A549 (cell line): ENCODE results near the gene GSTM3. TPM values are rescaled to one million over a fixed set of nuclear protein-coding genes. Genes with fewer than 3 reads are reported as not detected.

Experiments used
- ATAC-seq, 2 experiments: fragments of 200-7000 bp in 1 of 2; fragments of >200 bp in 1 of 2; cut with Nextera tagmentation in 1 of 2; cut with Tn5 transposase in 1 of 2; 3 replicates each; pipeline versions ENCODE4 v1.8.0 to v1.9.1; 2018 to 2020; ENCODE audit warnings: mild to moderate bottlenecking in 1 of 2, moderate library complexity in 1 of 2
- CTCF ChIA-PET: fragments of 300-600 bp; sonication (Branson Sonifier 250); formaldehyde crosslinking; extraction: SDS; loops from one replicate; lab custom pipeline; 2021; ENCODE audit warnings: antibody characterized with exemption, inconsistent platforms; lab: Yijun Ruan, JAX
- POLR2A ChIA-PET: fragments of 350-600 bp; formaldehyde crosslinking; extraction: SDS; loops from one replicate; lab custom pipeline; 2021; ENCODE audit warnings: antibody characterized with exemption, inconsistent platforms; lab: Yijun Ruan, JAX
- DNase-seq, 2 experiments: peaks; one replicate each; pipeline versions ENCODE4 v3.0.0 to v3.0.0-alpha.2; 2011 to 2016; ENCODE audit warnings: low read depth in 1 of 2, low spot score in 1 of 2
- FAIRE-seq: peaks from 2 replicates; lab custom pipeline; 2011; peaks lifted over from hg19 to GRCh38; lab: Jason Lieb, UNC
- H3K27ac ChIP-seq, 2 experiments: fragments of >200 bp; sonication (Bioruptor Twin); formaldehyde crosslinking; 3 replicates each; pipeline ENCODE4 v1.5.1; 2016 to 2017
- H3K4me1 ChIP-seq: fragments of >200 bp; sonication (Bioruptor Twin); formaldehyde crosslinking; 3 replicates; pipeline ENCODE4 v1.6.1; 2016
- H3K4me2 ChIP-seq: fragments of >200 bp; sonication (Bioruptor Twin); formaldehyde crosslinking; 3 replicates; pipeline ENCODE4 v1.6.1; 2016
- H3K4me3 ChIP-seq: fragments of >200 bp; sonication (Bioruptor Twin); formaldehyde crosslinking; 3 replicates; pipeline ENCODE4 v1.5.1; 2016
- H3K9me3 ChIP-seq: fragments of >200 bp; sonication (Bioruptor Twin); formaldehyde crosslinking; 3 replicates; pipeline ENCODE4 v1.6.1; 2016
- CBX8 ChIP-seq: fragments of 200-600 bp; sonication (generic); IDR thresholded peaks from 2 replicates; pipeline ENCODE4 v1.6.1; 2016
- CEBPB ChIP-seq, 2 experiments: fragments of >200 bp in 1 of 2; sonication (Bioruptor Twin) in 1 of 2; formaldehyde crosslinking in 1 of 2; IDR thresholded peaks; 2 replicates each; pipeline ENCODE4 v1.6.1; 2012 to 2016
- FOXS1 ChIP-seq: fragments of 250-450 bp; sonication (Bioruptor Pico); IDR thresholded peaks from 2 replicates; pipeline ENCODE4 v1.5.0; 2020; ENCODE audit warnings: mild to moderate bottlenecking, moderate library complexity
- HDAC2 ChIP-seq: fragments of 200-600 bp; sonication (generic); IDR thresholded peaks from 2 replicates; pipeline ENCODE4 v1.6.1; 2016
- HEYL ChIP-seq: fragments of 250-450 bp; sonication (Bioruptor Pico); IDR thresholded peaks from 2 replicates; pipeline ENCODE4 v1.8.0; 2021; ENCODE audit warnings: mild to moderate bottlenecking, moderate library complexity
- KDM1A ChIP-seq: fragments of 200-600 bp; sonication (generic); IDR thresholded peaks from 2 replicates; pipeline ENCODE4 v1.6.1; 2016; ENCODE audit warnings: low read depth, mild to moderate bottlenecking
- KDM5A ChIP-seq: fragments of 200-600 bp; sonication (generic); IDR thresholded peaks from 2 replicates; pipeline ENCODE4 v1.6.1; 2016; ENCODE audit warnings: antibody characterized with exemption, mild to moderate bottlenecking
- MAFK ChIP-seq: fragments of 450-650 bp; IDR thresholded peaks from 2 replicates; pipeline ENCODE4 v1.6.1; 2014; ENCODE audit not compliant: partially characterized antibody
- MYC ChIP-seq: IDR thresholded peaks from 2 replicates; pipeline ENCODE4 v1.6.1; 2012; ENCODE audit warnings: mild to moderate bottlenecking, inconsistent platforms, low read length, improper control_type of control experiment, borderline replicate concordance
- NR3C1 ChIP-seq: fragments of >200 bp; sonication (Bioruptor Twin); formaldehyde crosslinking; IDR thresholded peaks from 3 replicates; pipeline ENCODE4 v1.6.1; 2017
- POLR2AphosphoS2 ChIP-seq: conservative IDR thresholded peaks from 2 replicates; pipeline ENCODE4 v1.6.1; 2012; ENCODE audit warnings: low read length, improper control_type of control experiment, inconsistent platforms
- RAD21 ChIP-seq, 2 experiments: fragments of >200 bp in 1 of 2; sonication (Bioruptor Twin) in 1 of 2; formaldehyde crosslinking in 1 of 2; IDR thresholded peaks in 1 of 2; conservative IDR thresholded peaks in 1 of 2; 2 replicates in 1 of 2; 3 replicates in 1 of 2; pipeline ENCODE4 v1.6.1; 2012 to 2018; ENCODE audit warnings: inconsistent platforms in 1 of 2
- RARB ChIP-seq: fragments of 250-450 bp; sonication (Bioruptor Pico); IDR thresholded peaks from 2 replicates; pipeline ENCODE4 v1.8.0; 2021; ENCODE audit warnings: mild to moderate bottlenecking, moderate library complexity
- SMC3 ChIP-seq: fragments of >200 bp; sonication (Bioruptor Twin); formaldehyde crosslinking; IDR thresholded peaks from 3 replicates; pipeline ENCODE4 v1.6.1; 2018; ENCODE audit warnings: inconsistent platforms
- ZC3H11A ChIP-seq: fragments of 450-650 bp; IDR thresholded peaks from 2 replicates; pipeline ENCODE4 v1.6.1; 2014; ENCODE audit warnings: antibody characterized with exemption, mild to moderate bottlenecking
- ZFP36 ChIP-seq: fragments of 450-650 bp; IDR thresholded peaks from 2 replicates; pipeline ENCODE4 v1.6.1; 2014; ENCODE audit warnings: borderline replicate concordance; ENCODE audit not compliant: partially characterized antibody
- ZSCAN20 ChIP-seq: fragments of 250-450 bp; sonication (Bioruptor Pico); IDR thresholded peaks from 2 replicates; pipeline ENCODE4 v1.8.0; 2022; ENCODE audit warnings: mild to moderate bottlenecking, moderate library complexity
- WGBS: methylation state at CpG from one replicate; pipeline ENCODE4 v1.1.6; 2017; ENCODE audit errors: missing lambda C conversion rate; 5-methylcytosine and 5-hydroxymethylcytosine counted together
- polyA plus RNA-seq, 4 experiments: library from polyadenylated mRNA; depleted of rRNA in 3 of 4; stranded (reverse); fragments of >200 nt; fragmentation: RNase III in 1 of 4; extraction: RNeasy Plus Mini Kit Qiagen cat#74134 plus additional on column Dnase treatment in 1 of 4; gene quantifications; 2 replicates in 3 of 4; 3 replicates in 1 of 4; pipeline ENCODE4 v1.2.3, GENCODE V29; 2011 to 2017
- TF ChIP-seq, protein P1 (sequence below): fragments of 250-450 bp; sonication (Bioruptor Pico); IDR thresholded peaks from 2 replicates; pipeline ENCODE4 v1.5.0; 2020; ENCODE audit warnings: low read depth, mild to moderate bottlenecking, moderate library complexity
- TF ChIP-seq, protein P2 (sequence below): fragments of 150-350 bp; IDR thresholded peaks from 2 replicates; pipeline ENCODE4 v1.6.1; 2014; ENCODE audit warnings: low read depth, mild to moderate bottlenecking, low read length
- TF ChIP-seq, protein P3 (sequence below): fragments of >200 bp; sonication (Bioruptor Twin); formaldehyde crosslinking; IDR thresholded peaks from 3 replicates; pipeline ENCODE4 v1.5.1; 2016

The GSTM3 gene
- polyA plus RNA-seq, 2 of the 4 experiments (the other 2 are of a cell fraction) = 43.0 to 55.7 TPM

DNA sequence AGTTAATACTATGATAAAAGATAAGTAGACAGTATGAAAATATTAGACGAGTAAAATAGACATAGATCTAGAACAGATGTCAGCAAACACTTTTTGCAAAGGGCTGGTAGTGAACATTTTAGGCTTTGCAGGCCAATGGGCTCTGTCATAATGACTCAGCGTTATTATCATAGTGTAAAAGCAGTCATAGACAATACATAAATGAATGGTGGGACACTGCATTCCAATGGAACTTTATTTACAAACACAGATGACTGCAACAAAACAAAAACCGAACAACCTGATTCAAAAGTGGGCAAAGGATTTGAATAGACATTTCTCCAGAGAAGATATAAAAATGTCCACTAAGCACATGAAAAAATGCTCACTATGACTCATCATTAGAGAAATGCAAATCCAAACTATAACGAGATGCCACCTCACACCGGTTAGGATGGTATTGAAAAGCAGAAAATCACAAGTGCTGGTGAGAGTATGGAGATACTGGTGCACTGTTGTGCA, 21.5 kb downstream of the GSTM3 start (continued):
- TF ChIP-seq, protein P1, sequence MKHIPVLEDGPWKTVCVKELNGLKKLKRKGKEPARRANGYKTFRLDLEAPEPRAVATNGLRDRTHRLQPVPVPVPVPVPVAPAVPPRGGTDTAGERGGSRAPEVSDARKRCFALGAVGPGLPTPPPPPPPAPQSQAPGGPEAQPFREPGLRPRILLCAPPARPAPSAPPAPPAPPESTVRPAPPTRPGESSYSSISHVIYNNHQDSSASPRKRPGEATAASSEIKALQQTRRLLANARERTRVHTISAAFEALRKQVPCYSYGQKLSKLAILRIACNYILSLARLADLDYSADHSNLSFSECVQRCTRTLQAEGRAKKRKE (CRISPR knock-in tag) = 0 out of 2 replicates have a peak, but pooled peaks have one; percentile 40
- TF ChIP-seq, protein P2, sequence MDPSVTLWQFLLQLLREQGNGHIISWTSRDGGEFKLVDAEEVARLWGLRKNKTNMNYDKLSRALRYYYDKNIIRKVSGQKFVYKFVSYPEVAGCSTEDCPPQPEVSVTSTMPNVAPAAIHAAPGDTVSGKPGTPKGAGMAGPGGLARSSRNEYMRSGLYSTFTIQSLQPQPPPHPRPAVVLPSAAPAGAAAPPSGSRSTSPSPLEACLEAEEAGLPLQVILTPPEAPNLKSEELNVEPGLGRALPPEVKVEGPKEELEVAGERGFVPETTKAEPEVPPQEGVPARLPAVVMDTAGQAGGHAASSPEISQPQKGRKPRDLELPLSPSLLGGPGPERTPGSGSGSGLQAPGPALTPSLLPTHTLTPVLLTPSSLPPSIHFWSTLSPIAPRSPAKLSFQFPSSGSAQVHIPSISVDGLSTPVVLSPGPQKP = no peak
- TF ChIP-seq CEBPB (IDR thresholded peaks at IDR 0.05) = no peak
- no peak for TF ChIP-seq HDAC2
- TF ChIP-seq, all 56 proteins: peak for 5

DNA sequence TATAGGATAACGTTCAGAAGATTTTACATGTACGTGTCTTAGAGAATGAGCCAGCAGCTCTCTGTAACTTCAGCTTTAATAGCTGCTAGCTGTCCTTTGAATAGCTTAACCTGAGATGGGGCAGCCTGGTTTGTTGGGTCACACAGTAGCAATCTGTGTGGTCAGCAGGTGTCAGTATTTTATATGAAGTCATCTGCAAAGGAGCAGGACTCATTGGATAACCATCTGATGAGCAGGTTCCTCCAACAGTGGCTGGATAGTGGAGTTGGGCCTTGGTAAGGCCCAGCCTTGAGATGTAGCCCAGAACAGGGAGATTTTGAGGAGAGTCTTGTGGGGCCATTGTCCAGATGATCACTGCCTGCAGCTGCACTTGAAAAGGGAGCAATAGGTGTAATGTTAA, 22.3 kb downstream of the GSTM3 start:
- Histone ChIP-seq H3K4me3 (no peak overlapping the region), H3K4me1 (peaks cover 14% of the 10 kb centered on the region; the same call in 2 of the 3 replicates), H3K4me2 (no peak overlapping the region), H3K9me3 (no peaks in the 10 kb centered on the region), H3K27ac (peak overlapping the region; percentile 63 to 85)
- WGBS = 85% methylated on average over 2 of the region's 2 CpGs
- no peak for FAIRE-seq
- POLR2A ChIA-PET = no interaction called here
- CTCF ChIA-PET = interaction anchor here (1.0 to 3.2 kb wide), 2 partner anchors 32 to 55 kb away, joined by 3 to 13 read pairs; no protein-coding TSS in a partner anchor
- ATAC-seq = peak; percentile 66 to 80; a peak in 4 of 6 replicates
- DNase-seq = peak; percentile 17 to 66
- TF ChIP-seq RAD21 (conservative IDR thresholded peaks at IDR 0.05 in 1 of 2, IDR thresholded peaks at IDR 0.05 in 1 of 2) (peak in 1 of 2 experiments; percentile 52; a peak in 4 of 5 replicates), SMC3 (0 out of 3 replicates have a peak, but pooled peaks have one; percentile 15), POLR2AphosphoS2 (no peak)
- TF ChIP-seq, protein P3, sequence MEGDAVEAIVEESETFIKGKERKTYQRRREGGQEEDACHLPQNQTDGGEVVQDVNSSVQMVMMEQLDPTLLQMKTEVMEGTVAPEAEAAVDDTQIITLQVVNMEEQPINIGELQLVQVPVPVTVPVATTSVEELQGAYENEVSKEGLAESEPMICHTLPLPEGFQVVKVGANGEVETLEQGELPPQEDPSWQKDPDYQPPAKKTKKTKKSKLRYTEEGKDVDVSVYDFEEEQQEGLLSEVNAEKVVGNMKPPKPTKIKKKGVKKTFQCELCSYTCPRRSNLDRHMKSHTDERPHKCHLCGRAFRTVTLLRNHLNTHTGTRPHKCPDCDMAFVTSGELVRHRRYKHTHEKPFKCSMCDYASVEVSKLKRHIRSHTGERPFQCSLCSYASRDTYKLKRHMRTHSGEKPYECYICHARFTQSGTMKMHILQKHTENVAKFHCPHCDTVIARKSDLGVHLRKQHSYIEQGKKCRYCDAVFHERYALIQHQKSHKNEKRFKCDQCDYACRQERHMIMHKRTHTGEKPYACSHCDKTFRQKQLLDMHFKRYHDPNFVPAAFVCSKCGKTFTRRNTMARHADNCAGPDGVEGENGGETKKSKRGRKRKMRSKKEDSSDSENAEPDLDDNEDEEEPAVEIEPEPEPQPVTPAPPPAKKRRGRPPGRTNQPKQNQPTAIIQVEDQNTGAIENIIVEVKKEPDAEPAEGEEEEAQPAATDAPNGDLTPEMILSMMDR = peak; percentile 25; the same call in 1 of the 3 replicates
- TF ChIP-seq, all 56 proteins: peak for 3

DNA sequence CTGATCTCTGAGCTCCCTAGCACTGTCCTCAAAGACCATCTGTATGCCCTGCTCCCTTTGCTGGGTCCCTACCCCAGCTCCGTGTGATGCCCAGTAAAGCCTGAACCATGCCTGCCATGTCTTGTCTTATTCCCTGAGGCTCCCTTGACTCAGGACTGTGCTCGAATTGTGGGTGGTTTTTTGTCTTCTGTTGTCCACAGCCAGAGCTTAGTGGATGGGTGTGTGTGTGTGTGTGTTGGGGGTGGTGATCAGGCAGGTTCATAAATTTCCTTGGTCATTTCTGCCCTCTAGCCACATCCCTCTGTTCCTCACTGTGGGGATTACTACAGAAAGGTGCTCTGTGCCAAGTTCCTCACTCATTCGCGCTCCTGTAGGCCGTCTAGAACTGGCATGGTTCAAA, 23.1 kb downstream of the GSTM3 start:
- no peak for ATAC-seq
- POLR2A ChIA-PET = no interaction called here

More for the DNA sequence above, 23.1 kb downstream of the GSTM3 start:
- CTCF ChIA-PET = interaction anchor here (1.0 to 3.2 kb wide), 4 partner anchors 10 to 264 kb away, joined by 3 to 13 read pairs (median 3); no protein-coding TSS in a partner anchor
- 93% methylated on average over 5 of the region's 5 CpGs for WGBS
- Histone ChIP-seq H3K4me1 (peaks cover 14% of the 10 kb centered on the region; the same call in 2 of the 3 replicates), H3K9me3 (no peaks in the 10 kb centered on the region), H3K4me2 (no peak overlapping the region), H3K27ac (peak overlapping the region in 1 of 2 experiments; percentile 85; a peak in 3 of 6 replicates), H3K4me3 (no peak overlapping the region)
- TF ChIP-seq ZC3H11A (no peak), MAFK (no peak), CBX8 (no peak), RARB (no peak), ZSCAN20 (CRISPR knock-in tag) (no peak), MYC (no peak), HEYL (CRISPR knock-in tag) (no peak), ZFP36 (no peak), KDM5A (no peak), KDM1A (no peak), NR3C1 (no peak), FOXS1 (CRISPR knock-in tag) (no peak)
- TF ChIP-seq, protein P2 = no peak
- no peak for FAIRE-seq
- no peak for DNase-seq
